ENCODE results near the gene SP100. TPM values are rescaled to one million over a fixed set of nuclear protein-coding genes. Genes with fewer than 3 reads are reported as not detected.

SP100 gene
- total and polyA plus RNA-seq, 2 of the 13 experiments (the other 11 are each of a cell fraction or from before 2014, with no cell fraction given) = 12.6 to 16.5 TPM

GRCh38 chr2:230416061-230416721 lies at the start of gene SP100 (continued):
- no peak for TF ChIP-seq ARID3A (IDR thresholded peaks at IDR 0.05; ENCODE audit: low read depth, low read length)
- TF ChIP-seq PITX1 (CRISPR knock-in tag; IDR thresholded peaks at IDR 0.05) = peak; percentile 82; the same call in 1 of the 2 replicates
- TF ChIP-seq ZC3H13 (CRISPR knock-in tag; IDR thresholded peaks at IDR 0.05) = 0 out of 2 replicates have a peak, but pooled peaks have one; percentile 41
- TF ChIP-seq SP140L (CRISPR knock-in tag; IDR thresholded peaks at IDR 0.05; ENCODE audit: borderline replicate concordance) = no peak
- no peak for TF ChIP-seq NCOA1 (CRISPR knock-in tag; IDR thresholded peaks at IDR 0.05)
- 0 out of 2 replicates have a peak, but pooled peaks have one; percentile 26 for TF ChIP-seq WIZ (CRISPR knock-in tag; IDR thresholded peaks at IDR 0.05)
- TF ChIP-seq ZNF234 (CRISPR knock-in tag; conservative IDR thresholded peaks at IDR 0.05) = no peak
- no peak for TF ChIP-seq ZNF674 (CRISPR knock-in tag; IDR thresholded peaks at IDR 0.05; ENCODE audit: low read depth)
- no peak for TF ChIP-seq THAP7 (CRISPR knock-in tag; IDR thresholded peaks at IDR 0.05)
- no peak for TF ChIP-seq TMF1 (CRISPR knock-in tag; IDR thresholded peaks at IDR 0.05; ENCODE audit: low read depth)
- TF ChIP-seq ZNF362 (CRISPR knock-in tag; IDR thresholded peaks at IDR 0.05; ENCODE audit: borderline replicate concordance) = no peak
- peak; percentile 52; the same call in 1 of the 2 replicates for TF ChIP-seq NR2C2 (CRISPR knock-in tag; IDR thresholded peaks at IDR 0.05; ENCODE audit: borderline replicate concordance)
- no peak for TF ChIP-seq FOXA1 (IDR thresholded peaks at IDR 0.05)
- TF ChIP-seq FOXA1 (CRISPR knock-in tag; IDR thresholded peaks at IDR 0.05) = no peak
- TF ChIP-seq HCFC1 (IDR thresholded peaks at IDR 0.05; ENCODE audit: low read depth, low read length) = no peak
- TF ChIP-seq ZNF780A (CRISPR knock-in tag; IDR thresholded peaks at IDR 0.05) = no peak
- TF ChIP-seq CREBL2 (CRISPR knock-in tag; IDR thresholded peaks at IDR 0.05; ENCODE audit: borderline replicate concordance) = no peak
- TF ChIP-seq ZNF550 (CRISPR knock-in tag; IDR thresholded peaks at IDR 0.05; ENCODE audit: borderline replicate concordance) = no peak
- peak; percentile 60 for TF ChIP-seq PATZ1 (CRISPR knock-in tag; IDR thresholded peaks at IDR 0.05)
- TF ChIP-seq IRF2 (CRISPR knock-in tag; IDR thresholded peaks at IDR 0.05) = peak; percentile 98
- peak; percentile 74 for TF ChIP-seq TAF1 (CRISPR knock-in tag; IDR thresholded peaks at IDR 0.05)
- TF ChIP-seq PHF8 (CRISPR knock-in tag; IDR thresholded peaks at IDR 0.05) = peak; percentile 97
- TF ChIP-seq ZNF292 (CRISPR knock-in tag; IDR thresholded peaks at IDR 0.05; ENCODE audit: borderline replicate concordance, low read depth) = peak; percentile 95
- no peak for TF ChIP-seq TRIM22 (IDR thresholded peaks at IDR 0.05)

Measured in HepG2 (cell line).